Liver (tissue), 9 donors: ENCODE data around the gene GPR132. TPM values are rescaled to one million over a fixed set of nuclear protein-coding genes. Genes with fewer than 3 reads are reported as not detected.

Experiments
- DNase-seq: peaks from one replicate; pipeline ENCODE4 v3.0.0-alpha.2; 2017; ENCODE audit warnings: low spot score
- H3K27ac ChIP-seq, 2 donors: one replicate each; pipeline ENCODE4 v1.7.0; 2013; ENCODE audit warnings: inconsistent platforms in 2 of 2, low read length in 2 of 2, control low read depth in 1 of 2, low read depth in 1 of 2, mild to moderate bottlenecking in 1 of 2
- H3K27me3 ChIP-seq, 4 donors: one replicate each; pipeline versions ENCODE4 v1.6.1 to v1.7.0; 2013; ENCODE audit warnings: low read length in 3 of 4, inconsistent platforms in 1 of 4, mild to moderate bottlenecking in 1 of 4, moderate library complexity in 1 of 4; ENCODE audit not compliant: control insufficient read depth in 4 of 4, insufficient read depth in 4 of 4
- H3K36me3 ChIP-seq, 4 donors: one replicate each; pipeline versions ENCODE4 v1.6.1 to v1.7.0; 2013; ENCODE audit warnings: low read length in 3 of 4, mild to moderate bottlenecking in 3 of 4, low read depth in 1 of 4, moderate library complexity in 1 of 4; ENCODE audit not compliant: control insufficient read depth in 4 of 4, insufficient read depth in 3 of 4
- H3K4me1 ChIP-seq, 4 donors: one replicate each; pipeline versions ENCODE4 v1.6.1 to v1.7.0; 2013; ENCODE audit warnings: low read length in 3 of 4, mild to moderate bottlenecking in 3 of 4, moderate library complexity in 1 of 4; ENCODE audit not compliant: control insufficient read depth in 4 of 4, insufficient read depth in 4 of 4
- H3K4me3 ChIP-seq, 3 donors: one replicate each; pipeline versions ENCODE4 v1.6.1 to v1.7.0; 2013; ENCODE audit warnings: low read length in 3 of 3, control low read depth in 1 of 3, low read depth in 1 of 3, mild to moderate bottlenecking in 1 of 3
- H3K9ac ChIP-seq, 2 donors: one replicate each; pipeline ENCODE4 v1.7.0; 2013; ENCODE audit warnings: low read length in 2 of 2, mild to moderate bottlenecking in 2 of 2, moderate library complexity in 2 of 2, control low read depth in 1 of 2, low read depth in 1 of 2
- H3K9me3 ChIP-seq, 4 donors: one replicate each; pipeline versions ENCODE4 v1.6.1 to v1.7.0; 2013; ENCODE audit warnings: low read length in 3 of 4; ENCODE audit not compliant: control insufficient read depth in 4 of 4
- EGR1 ChIP-seq, 2 donors: IDR thresholded peaks; 2 replicates each; pipeline ENCODE4 v1.6.1; 2016 to 2018; ENCODE audit warnings: antibody characterized with exemption in 2 of 2, low read depth in 2 of 2
- FOXA1 ChIP-seq: IDR thresholded peaks from 2 replicates; pipeline ENCODE4 v1.6.1; 2016; ENCODE audit warnings: antibody characterized with exemption
- HNF4A ChIP-seq, 2 donors: conservative IDR thresholded peaks; 2 replicates each; pipeline ENCODE4 v1.6.1; 2016; ENCODE audit warnings: antibody characterized with exemption in 2 of 2, mild to moderate bottlenecking in 2 of 2
- HNF4G ChIP-seq: IDR thresholded peaks from 2 replicates; pipeline ENCODE4 v1.6.1; 2016; ENCODE audit warnings: antibody characterized with exemption
- NR2F2 ChIP-seq: IDR thresholded peaks from 2 replicates; pipeline ENCODE4 v1.6.1; 2016; ENCODE audit warnings: antibody characterized with exemption
- RAD21 ChIP-seq, 2 donors: IDR thresholded peaks; 2 replicates each; pipeline ENCODE4 v1.6.1; 2016; ENCODE audit warnings: antibody characterized with exemption in 2 of 2, mild to moderate bottlenecking in 2 of 2
- RXRA ChIP-seq, 2 donors: IDR thresholded peaks; 2 replicates each; pipeline ENCODE4 v1.6.1; 2017 to 2018; ENCODE audit warnings: antibody characterized with exemption in 2 of 2, mild to moderate bottlenecking in 1 of 2
- SP1 ChIP-seq: IDR thresholded peaks from 2 replicates; pipeline ENCODE4 v1.6.1; 2018; ENCODE audit warnings: antibody characterized with exemption, mild to moderate bottlenecking
- YY1 ChIP-seq: IDR thresholded peaks from 2 replicates; pipeline ENCODE4 v1.6.1; 2016; ENCODE audit warnings: antibody characterized with exemption, mild to moderate bottlenecking
- WGBS: extraction: QIAGEN DNeasy Blood & Tissue Kit; methylation state at CpG from one replicate; pipeline ENCODE4 v1.1.7; 2013; 5-methylcytosine and 5-hydroxymethylcytosine counted together
- polyA plus RNA-seq, 2 donors: library from polyadenylated mRNA; stranded (reverse) in 1 of 2; unstranded in 1 of 2; fragments of 200-250 nt in 1 of 2; fragments of >200 nt in 1 of 2; fragmentation: Nextera tagmentation in 1 of 2; extraction: Ambion mirVana in 1 of 2; gene quantifications; one replicate each; pipeline versions ENCODE4 v1.2.1 to v1.2.3, GENCODE V29; 2013 to 2015
- total RNA-seq, 2 donors: library from RNA; depleted of rRNA; stranded (reverse); fragments of >200 nt; gene quantifications; one replicate each; pipeline ENCODE4 v1.2.3, GENCODE V29; 2014
- TF ChIP-seq, protein P1 (sequence below): IDR thresholded peaks from 2 replicates; pipeline ENCODE4 v1.6.1; 2016; ENCODE audit warnings: antibody characterized with exemption
- TF ChIP-seq, protein P2 (sequence below): fragments of 150-350 bp; IDR thresholded peaks from 2 replicates; pipeline ENCODE4 v1.5.1; 2017; ENCODE audit warnings: improper control_type of control experiment, low read depth, low read length; ENCODE audit not compliant: missing input control
- TF ChIP-seq, protein P3 (sequence below): IDR thresholded peaks from 2 replicates; pipeline ENCODE4 v1.6.1; 2016; ENCODE audit warnings: antibody characterized with exemption
- TF ChIP-seq, protein P4 (sequence below): IDR thresholded peaks from 2 replicates; pipeline ENCODE4 v1.6.1; 2016; ENCODE audit warnings: antibody characterized with exemption
- donor health status: healthy.
- donor health status: healthy.
- donor health status: healthy.
- donor health status: healthy.
- donor health status: healthy.

GPR132 gene
- total and polyA plus RNA-seq, 4 donors = 0.32 to 1.2 (median 0.75) TPM

DNA sequence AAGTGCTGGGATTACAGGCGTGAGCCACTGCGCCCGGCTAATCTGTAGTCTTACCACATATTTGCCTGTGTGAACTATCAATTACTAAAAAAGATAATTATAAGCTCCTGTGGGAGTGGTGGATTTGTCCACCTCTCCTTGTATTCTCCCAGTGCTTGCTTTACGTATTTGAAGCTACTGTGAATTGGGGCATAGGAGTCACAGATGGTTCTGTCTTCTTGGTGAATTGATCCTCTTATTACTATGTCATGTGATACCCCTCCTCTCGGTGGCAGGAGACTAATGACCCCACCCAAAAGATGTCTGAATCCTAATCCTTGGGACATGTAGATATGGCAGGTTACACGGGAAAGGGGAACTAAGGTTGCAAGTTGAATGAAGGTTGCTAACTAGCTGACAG lies 11.8 kb downstream of the GPR132 start (continued):
- TF ChIP-seq, protein P1, sequence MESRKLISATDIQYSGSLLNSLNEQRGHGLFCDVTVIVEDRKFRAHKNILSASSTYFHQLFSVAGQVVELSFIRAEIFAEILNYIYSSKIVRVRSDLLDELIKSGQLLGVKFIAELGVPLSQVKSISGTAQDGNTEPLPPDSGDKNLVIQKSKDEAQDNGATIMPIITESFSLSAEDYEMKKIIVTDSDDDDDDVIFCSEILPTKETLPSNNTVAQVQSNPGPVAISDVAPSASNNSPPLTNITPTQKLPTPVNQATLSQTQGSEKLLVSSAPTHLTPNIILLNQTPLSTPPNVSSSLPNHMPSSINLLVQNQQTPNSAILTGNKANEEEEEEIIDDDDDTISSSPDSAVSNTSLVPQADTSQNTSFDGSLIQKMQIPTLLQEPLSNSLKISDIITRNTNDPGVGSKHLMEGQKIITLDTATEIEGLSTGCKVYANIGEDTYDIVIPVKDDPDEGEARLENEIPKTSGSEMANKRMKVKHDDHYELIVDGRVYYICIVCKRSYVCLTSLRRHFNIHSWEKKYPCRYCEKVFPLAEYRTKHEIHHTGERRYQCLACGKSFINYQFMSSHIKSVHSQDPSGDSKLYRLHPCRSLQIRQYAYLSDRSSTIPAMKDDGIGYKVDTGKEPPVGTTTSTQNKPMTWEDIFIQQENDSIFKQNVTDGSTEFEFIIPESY = no peak
- TF ChIP-seq SP1 (no peak), YY1 (no peak), HNF4G (no peak)

DNA sequence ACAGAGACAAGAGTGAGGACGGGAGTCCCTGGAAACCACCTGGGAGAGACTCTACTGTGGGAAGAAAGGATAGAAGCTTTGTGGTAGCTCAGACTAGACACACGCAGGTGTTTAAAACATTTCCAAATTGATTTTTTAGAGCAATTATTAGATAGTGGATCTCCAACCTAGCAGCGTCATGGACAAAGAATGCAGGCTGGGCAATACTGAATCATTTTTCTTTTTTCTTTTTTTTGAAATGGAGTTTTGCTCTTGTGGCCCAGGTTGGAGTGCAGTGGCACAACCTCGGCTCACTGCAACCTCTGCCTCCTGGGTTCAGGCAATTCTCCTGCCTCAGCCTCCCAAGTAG lies 13.1 kb downstream of the GPR132 start:
- no peak overlapping the region for H3K4me3 ChIP-seq
- H3K4me1 ChIP-seq = no peaks in the 10 kb centered on the region
- no peaks in the 10 kb centered on the region for H3K9me3 ChIP-seq
- no peaks in the 10 kb centered on the region for H3K36me3 ChIP-seq
- no peak overlapping the region for H3K27ac ChIP-seq
- H3K9ac ChIP-seq = no peak overlapping the region
- H3K27me3 ChIP-seq = peaks cover 0 to 2% (median 0%) of the 10 kb centered on the region in 4 donors
- no peak for TF ChIP-seq EGR1 (IDR thresholded peaks at IDR 0.05; ENCODE audit: low read depth in 2 of 2)
- TF ChIP-seq RXRA (IDR thresholded peaks at IDR 0.05) = no peak
- TF ChIP-seq, protein P2, sequence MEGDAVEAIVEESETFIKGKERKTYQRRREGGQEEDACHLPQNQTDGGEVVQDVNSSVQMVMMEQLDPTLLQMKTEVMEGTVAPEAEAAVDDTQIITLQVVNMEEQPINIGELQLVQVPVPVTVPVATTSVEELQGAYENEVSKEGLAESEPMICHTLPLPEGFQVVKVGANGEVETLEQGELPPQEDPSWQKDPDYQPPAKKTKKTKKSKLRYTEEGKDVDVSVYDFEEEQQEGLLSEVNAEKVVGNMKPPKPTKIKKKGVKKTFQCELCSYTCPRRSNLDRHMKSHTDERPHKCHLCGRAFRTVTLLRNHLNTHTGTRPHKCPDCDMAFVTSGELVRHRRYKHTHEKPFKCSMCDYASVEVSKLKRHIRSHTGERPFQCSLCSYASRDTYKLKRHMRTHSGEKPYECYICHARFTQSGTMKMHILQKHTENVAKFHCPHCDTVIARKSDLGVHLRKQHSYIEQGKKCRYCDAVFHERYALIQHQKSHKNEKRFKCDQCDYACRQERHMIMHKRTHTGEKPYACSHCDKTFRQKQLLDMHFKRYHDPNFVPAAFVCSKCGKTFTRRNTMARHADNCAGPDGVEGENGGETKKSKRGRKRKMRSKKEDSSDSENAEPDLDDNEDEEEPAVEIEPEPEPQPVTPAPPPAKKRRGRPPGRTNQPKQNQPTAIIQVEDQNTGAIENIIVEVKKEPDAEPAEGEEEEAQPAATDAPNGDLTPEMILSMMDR = no peak
- no peak for TF ChIP-seq HNF4G
- TF ChIP-seq, protein P3, sequence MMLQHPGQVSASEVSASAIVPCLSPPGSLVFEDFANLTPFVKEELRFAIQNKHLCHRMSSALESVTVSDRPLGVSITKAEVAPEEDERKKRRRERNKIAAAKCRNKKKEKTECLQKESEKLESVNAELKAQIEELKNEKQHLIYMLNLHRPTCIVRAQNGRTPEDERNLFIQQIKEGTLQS = no peak
- TF ChIP-seq, protein P4, sequence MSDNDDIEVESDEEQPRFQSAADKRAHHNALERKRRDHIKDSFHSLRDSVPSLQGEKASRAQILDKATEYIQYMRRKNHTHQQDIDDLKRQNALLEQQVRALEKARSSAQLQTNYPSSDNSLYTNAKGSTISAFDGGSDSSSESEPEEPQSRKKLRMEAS = no peak
- no peak for TF ChIP-seq YY1
- 79% methylated on average over 4 of the region's 4 CpGs for WGBS
- DNase-seq = no peak

DNA sequence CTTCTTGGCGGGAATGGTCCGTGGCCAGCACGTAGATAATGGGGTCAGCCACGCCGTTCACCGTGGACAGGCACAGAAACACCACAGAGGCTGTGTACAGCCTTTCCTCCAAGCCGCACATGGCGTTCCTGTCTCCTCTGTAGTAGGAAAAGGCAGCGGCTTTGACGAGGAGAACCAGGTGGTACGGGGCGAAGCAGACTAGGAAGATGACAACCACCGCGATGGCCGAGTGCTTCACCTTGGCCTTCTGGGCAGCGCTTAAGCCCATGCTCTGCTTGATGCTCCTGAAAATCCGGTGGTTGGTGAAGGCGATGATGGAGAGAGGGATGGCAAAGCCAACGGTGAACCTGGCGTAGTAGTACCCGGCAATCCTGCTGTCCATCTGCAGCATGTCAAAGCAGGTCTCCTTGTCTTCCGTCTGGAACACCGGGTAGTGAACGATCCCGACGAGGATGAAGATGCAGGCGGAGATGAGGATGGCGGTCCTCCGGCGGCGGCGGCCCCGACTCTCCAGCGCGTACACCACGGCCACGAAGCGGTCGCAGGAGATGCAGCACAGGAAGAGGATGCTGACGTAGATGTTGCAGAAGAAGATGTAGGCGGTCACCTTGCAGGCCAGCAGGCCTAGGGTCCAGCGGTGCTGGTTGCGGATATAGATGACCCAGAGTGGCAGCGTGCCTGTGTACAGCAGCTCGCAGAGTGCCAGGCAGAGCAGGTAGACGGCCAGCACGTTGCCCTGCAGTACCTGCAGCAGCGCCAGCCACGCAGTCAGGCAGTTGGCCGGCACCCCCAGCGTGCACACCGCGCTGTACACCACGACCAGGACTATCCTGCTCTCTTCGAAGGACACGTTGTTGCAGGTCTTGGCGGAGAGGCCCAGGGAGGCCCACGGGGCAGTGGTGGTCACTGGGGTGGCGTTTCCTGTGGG lies 13.8 kb downstream of the GPR132 start:
- Histone ChIP-seq H3K36me3 (no peaks in the 10 kb centered on the region), H3K4me3 (no peak overlapping the region), H3K9me3 (no peaks in the 10 kb centered on the region), H3K4me1 (no peaks in the 10 kb centered on the region), H3K9ac (no peak overlapping the region), H3K27me3 (peaks cover 0 to 2% (median 0%) of the 10 kb centered on the region in 4 donors), H3K27ac (no peak overlapping the region)
- TF ChIP-seq FOXA1 = no peak
- TF ChIP-seq NR2F2 = no peak
- DNase-seq = no peak
- WGBS = 92% methylated on average over 59 of the region's 59 CpGs

DNA sequence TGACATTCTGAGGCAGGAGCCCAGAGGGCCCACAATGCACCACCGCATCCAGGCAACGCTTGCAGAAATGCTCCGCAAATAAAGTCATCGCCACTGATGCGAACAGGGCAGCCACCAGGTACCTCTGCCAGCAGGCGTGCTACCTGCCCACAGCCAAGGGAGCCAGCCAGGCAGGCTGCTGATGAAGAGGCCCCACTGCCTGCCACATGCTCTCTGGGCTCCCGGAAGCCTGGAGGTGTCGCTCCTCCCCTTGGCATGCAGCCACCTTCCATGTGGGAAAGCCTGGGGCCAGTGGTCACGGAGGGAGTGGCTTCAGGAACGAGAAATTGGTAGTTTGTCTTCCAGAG lies 14.7 kb downstream of the GPR132 start:
- H3K4me3 ChIP-seq = no peak overlapping the region
- H3K27ac ChIP-seq = no peak overlapping the region
- H3K9me3 ChIP-seq = no peaks in the 10 kb centered on the region
- 66% methylated on average over 10 of the region's 10 CpGs for WGBS
- no peak overlapping the region for H3K9ac ChIP-seq
- peaks cover 0 to 3% (median under 1%) of the 10 kb centered on the region in 4 donors for H3K4me1 ChIP-seq
- H3K27me3 ChIP-seq = peaks cover 0 to 2% (median 0%) of the 10 kb centered on the region in 4 donors
- no peaks in the 10 kb centered on the region for H3K36me3 ChIP-seq
- TF ChIP-seq, protein P4 = no peak
- TF ChIP-seq RXRA (IDR thresholded peaks at IDR 0.05) (no peak), RAD21 (IDR thresholded peaks at IDR 0.05) (no peak), FOXA1 (no peak), HNF4A (conservative IDR thresholded peaks at IDR 0.05) (no peak)
- DNase-seq = no peak
